Measurements from ENCODE around the gene CR1.
"Not testable (repeated sequence)": the region's sequence is repeated elsewhere in the genome, so short reads cannot be mapped to it uniquely, and the experiment has no call there.

The CR1 gene

GRCh38 chr1:207646171-207646570 is 150.2 kb downstream of the CR1 start:
- no peak for DNase-seq

GRCh38 chr1:207646944-207647579 is 151.1 kb downstream of the CR1 start:
- DNase-seq: peak; percentile 50

GRCh38 chr1:207647671-207648333 is 151.8 kb downstream of the CR1 start:
- no peak for DNase-seq

- peak; percentile 8 for DNase-seq
Observed at GRCh38 chr1:207648334-207649209, 152.6 kb downstream of the CR1 start.

GRCh38 chr1:207649210-207649753 is 153.3 kb downstream of the CR1 start:
- DNase-seq: peak; percentile 63

- DNase-seq: no peak
Observed at GRCh38 chr1:207649865-207650580, 154.1 kb downstream of the CR1 start.

GRCh38 chr1:207651583-207651982 is 155.6 kb downstream of the CR1 start:
- no peak for DNase-seq

GRCh38 chr1:207654320-207654719 is 158.4 kb downstream of the CR1 start:
- no peak for DNase-seq

- DNase-seq: no peak
Observed at GRCh38 chr1:207658408-207658807, 162.5 kb downstream of the CR1 start.

- no peak for DNase-seq
Observed at GRCh38 chr1:207658904-207659485, 163.0 kb downstream of the CR1 start.

- DNase-seq: no peak
Observed at GRCh38 chr1:207659545-207660153, 163.7 kb downstream of the CR1 start.

- DNase-seq: not testable (repeated sequence)
Observed at GRCh38 chr1:207661420-207661819, 165.5 kb downstream of the CR1 start.

- no peak for DNase-seq
Observed at GRCh38 chr1:207666342-207666741, 170.4 kb downstream of the CR1 start.

- no peak for DNase-seq
Observed at GRCh38 chr1:207669528-207670009, 173.6 kb downstream of the CR1 start.

GRCh38 chr1:207670192-207670591 is 174.2 kb downstream of the CR1 start:
- DNase-seq: no peak

GRCh38 chr1:207670997-207671396 is 175.0 kb downstream of the CR1 start:
- no peak for DNase-seq

GRCh38 chr1:207672522-207673130 is 176.7 kb downstream of the CR1 start:
- peak; percentile 64 for DNase-seq

- DNase-seq: no peak
Observed at GRCh38 chr1:207673399-207673798, 177.4 kb downstream of the CR1 start.

GRCh38 chr1:207676153-207676552 is 180.2 kb downstream of the CR1 start:
- no peak for DNase-seq

- DNase-seq: not testable (repeated sequence)
Observed at GRCh38 chr1:207680590-207681388, 184.8 kb downstream of the CR1 start.
